ENCODE data around the gene RALGDS. TPM values are rescaled to one million over a fixed set of nuclear protein-coding genes. Genes with fewer than 3 reads are reported as not detected.
"Not testable (repeated sequence)": the region's sequence is repeated elsewhere in the genome, so short reads cannot be mapped to it uniquely, and the experiment has no call there.

The RALGDS gene
- total RNA-seq, 1 donor from 2014 or later = 68.9 TPM

DNA sequence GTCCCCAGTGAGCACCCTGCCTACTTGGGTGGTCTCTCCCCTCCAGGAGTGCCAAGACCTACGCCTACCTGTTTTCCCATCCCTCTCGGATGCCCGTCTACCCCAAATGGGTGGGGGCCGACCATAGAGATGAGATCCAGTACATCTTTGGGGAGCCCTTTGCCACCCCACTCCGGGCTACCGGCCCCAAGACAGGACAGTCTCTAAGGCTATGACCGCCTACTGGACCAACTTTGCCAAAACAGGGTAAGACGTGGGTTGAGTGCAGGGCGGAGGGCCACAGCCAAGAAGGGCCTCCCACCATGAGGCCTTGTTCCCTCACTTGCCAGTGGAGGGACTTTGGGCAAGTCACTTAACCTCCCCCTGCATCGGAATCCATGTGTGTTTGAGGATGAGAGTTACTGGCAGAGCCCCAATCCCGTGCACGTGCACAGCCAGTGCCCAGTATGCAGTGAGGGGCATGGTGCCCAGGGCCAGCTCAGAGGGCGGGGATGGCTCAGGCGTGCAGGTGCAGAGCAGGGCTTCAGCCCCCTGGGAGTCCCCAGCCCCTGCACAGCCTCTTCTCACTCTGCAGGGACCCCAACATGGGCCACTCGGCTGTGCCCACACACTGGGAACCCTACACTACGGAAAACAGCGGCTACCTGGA lies 34.7 kb downstream of the RALGDS start:
- not testable (repeated sequence) for DNase-seq

- DNase-seq = not testable (repeated sequence)
Observed at GRCh38 chr9:133083688-133084087, 37.4 kb downstream of the RALGDS start.

DNA sequence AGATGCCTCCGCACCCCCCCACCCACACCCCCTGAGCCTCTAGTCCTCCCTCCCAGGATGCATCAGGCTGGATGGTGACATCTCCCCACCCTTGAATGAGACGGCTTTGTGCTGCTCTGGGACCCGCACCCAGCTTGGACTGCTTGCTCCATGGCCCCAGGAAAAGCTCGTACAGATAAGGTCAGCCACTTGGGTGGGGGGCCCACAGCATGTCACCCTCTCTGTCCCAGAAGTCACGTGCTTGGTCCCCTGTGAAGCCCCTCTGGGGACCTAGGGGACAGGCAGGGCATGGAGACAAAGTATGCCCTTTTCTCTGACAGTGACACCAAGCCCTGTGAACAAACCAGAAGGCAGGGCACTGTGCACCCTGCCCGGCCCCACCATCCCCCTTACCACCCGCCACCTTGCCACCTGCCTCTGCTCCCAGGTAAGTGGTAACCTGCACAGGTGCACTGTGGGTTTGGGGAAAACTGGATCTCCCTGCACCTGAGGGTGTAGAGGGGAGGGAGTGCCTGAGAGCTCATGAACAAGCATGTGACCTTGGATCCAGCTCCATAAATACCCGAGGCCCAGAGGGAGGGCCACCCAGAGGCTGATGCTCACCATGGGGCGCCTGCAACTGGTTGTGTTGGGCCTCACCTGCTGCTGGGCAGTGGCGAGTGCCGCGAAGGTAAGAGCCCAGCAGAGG lies 38.9 kb downstream of the RALGDS start:
- not testable (repeated sequence) for DNase-seq

DNA sequence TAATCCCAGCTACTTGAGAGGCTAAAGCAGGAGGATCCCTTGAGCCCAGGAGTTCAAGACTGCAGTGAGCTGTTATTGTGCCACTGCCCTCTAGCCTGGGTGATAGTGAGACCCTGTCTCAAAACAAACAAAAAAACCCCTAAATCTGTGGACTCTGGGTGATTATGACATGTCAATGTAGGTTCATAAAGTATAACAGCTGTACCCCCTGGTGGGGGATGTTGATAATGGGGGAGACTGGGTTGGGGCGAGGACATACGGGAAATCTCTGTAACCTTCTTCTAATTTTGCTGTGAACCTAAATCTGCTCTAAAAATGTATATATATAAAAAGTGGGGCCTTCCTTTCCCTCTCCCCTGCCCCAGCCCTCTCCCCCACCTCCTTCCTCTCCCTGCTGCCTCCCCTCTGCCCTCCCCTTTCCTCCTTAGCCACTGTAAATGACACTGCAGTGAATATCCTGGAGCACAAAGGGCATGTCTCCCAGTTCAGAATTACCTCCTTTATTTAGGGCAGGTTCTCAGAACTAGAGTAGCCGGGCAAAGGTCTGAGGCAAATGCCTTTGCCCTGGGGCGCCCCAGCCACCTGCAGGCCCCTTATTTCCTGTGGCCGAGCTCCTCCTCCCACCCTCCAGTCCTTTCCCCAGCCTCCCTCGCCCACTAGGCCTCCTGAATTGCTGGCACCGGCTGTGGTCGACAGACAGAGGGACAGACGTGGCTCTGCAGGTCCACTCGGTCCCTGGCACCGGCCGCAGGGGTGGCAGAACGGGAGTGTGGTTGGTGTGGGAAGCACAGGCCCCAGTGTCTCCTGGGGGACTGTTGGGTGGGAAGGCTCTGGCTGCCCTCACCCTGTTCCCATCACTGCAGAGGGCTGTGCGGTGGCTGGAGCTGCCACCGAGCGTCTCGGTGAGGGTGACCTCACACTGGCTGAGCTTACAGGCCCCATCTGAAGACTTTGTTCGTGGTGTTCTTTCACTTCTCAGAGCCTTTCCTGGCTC lies 40.0 kb downstream of the RALGDS start:
- not testable (repeated sequence) for DNase-seq

DNA sequence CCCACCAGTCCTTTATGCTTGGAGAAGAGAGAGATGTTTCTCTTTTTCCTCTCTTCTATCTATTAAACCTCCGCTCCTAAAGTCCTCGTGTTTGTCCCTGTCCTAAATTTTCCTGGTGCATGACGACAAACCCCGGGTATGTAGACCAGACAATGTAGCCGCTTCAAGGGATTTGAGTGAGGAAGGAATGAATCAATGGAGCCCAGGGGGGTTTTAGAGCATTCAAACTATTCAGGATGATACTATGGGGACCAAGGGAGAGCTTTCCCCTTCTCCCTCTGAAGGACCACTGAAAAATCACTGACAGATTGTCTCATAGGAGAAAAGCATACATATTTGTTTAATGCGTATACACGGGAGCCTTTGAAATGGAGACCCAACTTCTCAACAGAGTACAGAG lies 40.9 kb downstream of the RALGDS start:
- DNase-seq = no peak

GRCh38 chr9:133078486-133078885 lies 42.6 kb downstream of the RALGDS start:
- DNase-seq = no peak

GRCh38 chr9:133076691-133077090 lies 44.3 kb downstream of the RALGDS start:
- no peak for DNase-seq

DNA sequence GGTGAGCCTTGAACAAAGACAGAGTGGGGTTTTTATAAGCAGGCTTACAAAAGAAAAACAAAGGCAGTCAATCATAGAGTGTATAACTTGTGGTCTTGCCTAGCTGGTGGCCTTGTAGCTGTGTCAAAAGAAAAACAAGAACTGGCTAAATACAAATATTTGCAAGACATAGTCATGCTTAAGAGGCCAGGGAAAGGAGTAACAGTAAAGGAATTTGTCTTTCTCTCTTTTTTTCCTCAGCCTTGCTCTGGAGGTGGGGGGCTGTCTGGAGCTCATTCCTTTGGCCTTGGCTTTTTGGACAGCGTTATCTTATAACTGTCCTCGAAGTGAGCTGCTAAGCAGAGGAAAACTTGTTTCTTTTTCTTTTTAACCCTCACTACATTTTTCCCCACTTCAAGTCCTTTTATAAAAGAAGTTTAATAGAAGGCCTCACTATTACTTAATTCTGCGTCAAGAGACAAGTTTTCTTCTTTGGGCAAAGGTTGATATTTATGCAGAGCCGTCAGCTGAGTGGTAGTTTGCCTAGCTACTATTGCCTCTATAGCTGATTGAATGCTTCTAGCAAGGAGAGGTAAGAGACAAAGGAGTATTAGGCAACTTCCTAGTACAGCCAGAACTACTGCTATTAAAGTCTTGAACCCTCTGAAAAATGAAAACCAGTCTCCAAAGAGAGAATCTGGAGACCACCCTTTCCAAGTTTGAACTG lies 45.0 kb downstream of the RALGDS start:
- DNase-seq = no peak

DNA sequence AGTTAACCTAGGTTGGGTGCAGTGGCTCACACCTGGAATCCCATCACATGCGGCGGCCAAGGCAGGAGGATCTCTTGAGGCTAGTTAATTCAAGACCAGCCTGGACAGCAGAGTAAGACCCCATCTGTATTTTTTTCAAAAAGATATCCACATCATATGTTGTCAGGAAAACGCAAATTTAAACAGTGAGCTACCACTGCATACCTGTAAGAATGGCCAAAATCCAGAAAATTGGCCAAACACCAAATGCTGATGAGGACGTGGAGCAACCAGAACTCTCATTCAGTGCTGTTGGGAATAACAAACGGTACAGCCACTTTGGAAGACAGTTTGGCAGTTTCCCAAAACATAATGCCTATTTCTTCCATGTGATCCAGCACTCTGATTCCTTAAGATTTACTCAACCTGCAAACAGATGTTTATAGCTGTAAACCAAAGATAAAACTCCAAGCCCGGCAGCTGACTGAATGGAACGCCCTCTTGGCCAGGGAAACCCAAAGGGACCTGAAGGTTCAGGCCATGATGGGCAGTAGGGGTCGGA lies 46.9 kb downstream of the RALGDS start:
- no peak for DNase-seq

GRCh38 chr9:133073086-133074014 lies 47.7 kb downstream of the RALGDS start:
- no peak for DNase-seq

DNA sequence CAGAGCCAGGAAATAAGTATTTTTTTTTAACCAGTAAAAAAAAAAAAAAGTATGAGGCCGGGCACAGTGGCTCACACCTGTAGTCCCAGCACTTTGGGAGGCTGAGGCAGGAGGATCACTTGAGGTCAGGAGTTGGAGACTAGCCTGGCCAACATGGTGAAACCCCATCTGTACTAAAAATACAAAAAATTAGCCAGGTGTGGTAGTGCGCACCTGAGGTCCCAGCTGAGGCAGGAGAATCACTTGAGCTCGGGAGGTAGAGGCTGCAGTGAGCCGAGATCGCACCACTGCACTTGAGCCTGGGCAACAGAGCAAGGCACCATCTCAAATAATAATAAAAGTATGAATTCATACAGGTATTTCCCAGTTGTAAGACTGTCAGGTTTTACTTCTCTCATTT lies 48.8 kb downstream of the RALGDS start:
- DNase-seq = not testable (repeated sequence)

GRCh38 chr9:133071484-133072150 lies 49.4 kb downstream of the RALGDS start:
- DNase-seq = no peak

DNA sequence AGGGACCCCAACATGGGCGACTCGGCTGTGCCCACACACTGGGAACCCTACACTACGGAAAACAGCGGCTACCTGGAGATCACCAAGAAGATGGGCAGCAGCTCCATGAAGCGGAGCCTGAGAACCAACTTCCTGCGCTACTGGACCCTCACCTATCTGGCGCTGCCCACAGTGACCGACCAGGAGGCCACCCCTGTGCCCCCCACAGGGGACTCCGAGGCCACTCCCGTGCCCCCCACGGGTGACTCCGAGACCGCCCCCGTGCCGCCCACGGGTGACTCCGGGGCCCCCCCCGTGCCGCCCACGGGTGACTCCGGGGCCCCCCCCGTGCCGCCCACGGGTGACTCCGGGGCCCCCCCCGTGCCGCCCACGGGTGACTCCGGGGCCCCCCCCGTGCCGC lies 50.1 kb downstream of the RALGDS start:
- not testable (repeated sequence) for DNase-seq

- DNase-seq = not testable (repeated sequence)
Observed at GRCh38 chr9:133070500-133070961, 50.5 kb downstream of the RALGDS start.

DNA sequence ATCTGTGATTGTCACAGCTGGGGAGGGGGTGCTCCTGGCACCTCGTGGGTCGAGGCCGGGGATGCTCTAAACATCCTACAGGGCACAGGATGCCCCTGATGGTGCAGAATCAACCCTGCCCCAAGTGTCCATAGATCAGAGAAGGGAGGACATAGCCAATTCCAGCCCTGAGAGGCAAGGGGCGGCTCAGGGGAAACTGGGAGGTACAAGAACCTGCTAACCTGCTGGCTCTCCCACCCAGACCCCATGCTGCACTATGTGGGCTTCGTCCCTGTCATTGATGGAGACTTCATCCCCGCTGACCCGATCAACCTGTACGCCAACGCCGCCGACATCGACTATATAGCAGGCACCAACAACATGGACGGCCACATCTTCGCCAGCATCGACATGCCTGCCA lies 52.6 kb downstream of the RALGDS start:
- DNase-seq = not testable (repeated sequence)

DNA sequence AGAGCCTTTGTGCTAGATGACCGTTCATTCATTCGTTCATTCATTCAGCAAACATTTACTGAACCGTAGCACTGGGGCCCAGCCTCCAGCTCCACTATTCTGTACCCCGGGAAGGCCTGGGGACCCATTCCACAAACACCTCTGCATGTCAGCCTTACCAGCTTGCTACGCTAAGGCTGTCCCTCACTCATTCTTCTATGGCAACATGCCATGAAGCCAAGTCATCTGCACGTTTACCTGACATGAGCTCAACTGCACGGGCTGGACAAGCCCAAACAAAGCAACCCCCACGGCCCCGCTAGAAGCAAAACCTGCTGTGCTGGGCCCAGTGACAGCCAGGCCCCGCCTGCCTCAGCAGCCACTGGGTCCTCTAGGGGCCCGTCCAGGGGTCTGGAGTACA lies 53.2 kb downstream of the RALGDS start:
- DNase-seq = no peak

GRCh38 chr9:133067006-133067405 lies 54.0 kb downstream of the RALGDS start:
- DNase-seq = no peak

- no peak for DNase-seq
Observed at GRCh38 chr9:133066181-133066983, 54.7 kb downstream of the RALGDS start.

DNA sequence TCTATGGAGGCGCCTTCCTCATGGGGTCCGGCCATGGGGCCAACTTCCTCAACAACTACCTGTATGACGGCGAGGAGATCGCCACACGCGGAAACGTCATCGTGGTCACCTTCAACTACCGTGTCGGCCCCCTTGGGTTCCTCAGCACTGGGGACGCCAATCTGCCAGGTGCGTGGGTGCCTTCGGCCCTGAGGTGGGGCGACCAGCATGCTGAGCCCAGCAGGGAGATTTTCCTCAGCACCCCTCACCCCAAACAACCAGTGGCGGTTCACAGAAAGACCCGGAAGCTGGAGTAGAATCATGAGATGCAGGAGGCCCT lies 56.0 kb downstream of the RALGDS start:
- DNase-seq = no peak
